CD14-positive monocyte (primary cell): ENCODE data around the gene FLOT2. TPM values are rescaled to one million over a fixed set of nuclear protein-coding genes. Genes with fewer than 3 reads are reported as not detected.
A peak's percentile ranks its signal among the peaks of the same experiment; 100 is the strongest.

ENCODE experiments used
- DNase-seq, 3 donors: peaks; one replicate each; pipeline ENCODE4 v3.0.0-alpha.2; 2011 to 2022
- H2AFZ ChIP-seq: 2 replicates; pipeline ENCODE4 v1.6.0; 2012; ENCODE audit warnings: mild to moderate bottlenecking, low read depth, low read length, inconsistent platforms; ENCODE audit not compliant: insufficient read depth, poor library complexity, severe bottlenecking
- H3K27ac ChIP-seq, 2 donors: 1 replicate in 1 of 2; 2 replicates in 1 of 2; pipeline ENCODE4 v1.5.1; 2012 to 2013; ENCODE audit warnings: low read length in 2 of 2, control low read depth in 1 of 2, inconsistent platforms in 1 of 2, low read depth in 1 of 2, mild to moderate bottlenecking in 1 of 2
- H3K27me3 ChIP-seq, 2 donors: one replicate each; pipeline versions ENCODE4 v1.6.0 to v1.6.1; 2011 to 2013; ENCODE audit warnings: low read length in 2 of 2; ENCODE audit not compliant: control insufficient read depth in 2 of 2, insufficient read depth in 2 of 2
- H3K36me3 ChIP-seq, 2 donors: replicated peaks in 1 of 2; 1 replicate in 1 of 2; 2 replicates in 1 of 2; pipeline versions ENCODE4 v1.5.1 to v1.6.1; 2012 to 2013; ENCODE audit warnings: low read length in 2 of 2, control low read depth in 1 of 2, inconsistent platforms in 1 of 2, mild to moderate bottlenecking in 1 of 2; ENCODE audit not compliant: insufficient read depth in 2 of 2, control insufficient read depth in 1 of 2
- H3K4me1 ChIP-seq, 2 donors: 1 replicate in 1 of 2; 2 replicates in 1 of 2; pipeline versions ENCODE4 v1.5.1 to v1.6.1; 2012 to 2013; ENCODE audit warnings: low read length in 2 of 2, control low read depth in 1 of 2, inconsistent platforms in 1 of 2, mild to moderate bottlenecking in 1 of 2, moderate library complexity in 1 of 2; ENCODE audit not compliant: insufficient read depth in 2 of 2, control insufficient read depth in 1 of 2
- H3K4me2 ChIP-seq: replicated peaks from 2 replicates; pipeline ENCODE3; 2012; ENCODE audit warnings: low read length, moderate library complexity, mild to moderate bottlenecking; ENCODE audit not compliant: poor library complexity, severe bottlenecking; ENCODE audit errors: extremely low read depth
- H3K4me3 ChIP-seq, 3 experiments: fragments of 200-600 bp in 1 of 3; sonication (generic) in 1 of 3; replicated peaks in 1 of 3; 1 replicate in 2 of 3; 2 replicates in 1 of 3; pipeline ENCODE4 v1.5.1; 2011 to 2013; ENCODE audit warnings: low read length in 3 of 3, mild to moderate bottlenecking in 3 of 3, control low read depth in 2 of 3, low read depth in 2 of 3, inconsistent platforms in 1 of 3, moderate library complexity in 1 of 3
- H3K79me2 ChIP-seq: 2 replicates; pipeline ENCODE4 v1.6.0; 2012; ENCODE audit warnings: mild to moderate bottlenecking, control low read depth, inconsistent platforms, low read length, moderate library complexity; ENCODE audit not compliant: insufficient read depth
- H3K9ac ChIP-seq: 2 replicates; pipeline ENCODE4 v1.6.0; 2017; ENCODE audit warnings: low read length, mild to moderate bottlenecking; ENCODE audit not compliant: insufficient read depth, poor library complexity, severe bottlenecking
- H3K9me3 ChIP-seq, 2 donors: replicated peaks in 1 of 2; 1 replicate in 1 of 2; 2 replicates in 1 of 2; pipeline versions ENCODE4 v1.5.1 to v1.6.1; 2012 to 2013; ENCODE audit warnings: low read length in 2 of 2, control low read depth in 1 of 2; ENCODE audit not compliant: control insufficient read depth in 1 of 2, insufficient read depth in 1 of 2
- H4K20me1 ChIP-seq: 2 replicates; pipeline ENCODE4 v1.6.0; 2012; ENCODE audit warnings: mild to moderate bottlenecking, low read length, control low read depth, moderate library complexity; ENCODE audit not compliant: insufficient read depth
- H3K27ac Mint-ChIP-seq, 7 donors: one replicate each; pipeline ENCODE4 v1.8.0; 2020; ENCODE audit warnings: mild to moderate bottlenecking in 7 of 7, mixed read lengths in 7 of 7, moderate library complexity in 6 of 7, inconsistent platforms in 2 of 7
- H3K27me3 Mint-ChIP-seq, 3 donors: one replicate each; pipeline ENCODE4 v1.8.0; 2021 to 2022; ENCODE audit warnings: low read depth in 3 of 3, mild to moderate bottlenecking in 3 of 3, mixed read lengths in 3 of 3, moderate library complexity in 3 of 3, inconsistent platforms in 1 of 3
- H3K36me3 Mint-ChIP-seq, 2 donors: one replicate each; pipeline ENCODE4 v1.8.0; 2020; ENCODE audit warnings: mixed read lengths in 2 of 2, inconsistent platforms in 1 of 2, mild to moderate bottlenecking in 1 of 2
- H3K4me1 Mint-ChIP-seq: one replicate; pipeline ENCODE4 v1.8.0; 2020; ENCODE audit warnings: mild to moderate bottlenecking, mixed read lengths
- H3K4me3 Mint-ChIP-seq, 2 donors: one replicate each; pipeline ENCODE4 v1.8.0; 2020; ENCODE audit warnings: mild to moderate bottlenecking in 2 of 2, mixed read lengths in 2 of 2, moderate library complexity in 1 of 2
- H3K9me3 Mint-ChIP-seq, 7 donors: one replicate each; pipeline ENCODE4 v1.8.0; 2020 to 2022; ENCODE audit warnings: mixed read lengths in 7 of 7, mild to moderate bottlenecking in 6 of 7, moderate library complexity in 6 of 7, inconsistent platforms in 2 of 7
- CTCF ChIP-seq: fragments of 200-600 bp; IDR thresholded peaks from one replicate; pipeline ENCODE4 v1.8.0; 2022; ENCODE audit warnings: antibody characterized with exemption, mild to moderate bottlenecking
- WGBS: methylation state at CpG from one replicate; pipeline ENCODE4 v1.1.5; 2013; ENCODE audit warnings: missing lambda C conversion rate; ENCODE audit not compliant: insufficient coverage; 5-methylcytosine and 5-hydroxymethylcytosine counted together
- intact Hi-C, 2 donors: fragments of 100-400 bp; cut with micrococcal nuclease; formaldehyde crosslinking; loops; one replicate each; pipeline versions ENCODE4 v1.15.0 to v1.15.1; 2023
- polyA plus RNA-seq, 3 donors: library from polyadenylated mRNA; depleted of rRNA in 1 of 3; unstranded in 2 of 3; stranded (reverse) in 1 of 3; fragments of 300-500 nt in 2 of 3; fragments of >200 nt in 1 of 3; fragmentation: Illumina TruSeq in 2 of 3; gene quantifications; 1 replicate in 2 of 3; 2 replicates in 1 of 3; pipeline ENCODE4 v1.2.3, GENCODE V29; 2012 to 2021

FLOT2 gene
- polyA plus RNA-seq, 3 donors = 138 to 271 (median 244) TPM

- H3K36me3 ChIP-seq = peaks cover 66 to 79% of the 10 kb centered on the region in 2 donors
- H3K4me2 ChIP-seq = no peak overlapping the region
- peaks cover 11 to 22% of the 10 kb centered on the region in 2 donors for H3K4me1 ChIP-seq
These were observed 9.6 kb downstream of the FLOT2 start for GRCh38 chr17:28887871-28888471.

GRCh38 chr17:28885951-28886350 is 11.6 kb downstream of the FLOT2 start:
- Histone ChIP-seq H2AFZ (no peak overlapping the region), H3K36me3 (peaks cover 82 to 88% of the 10 kb centered on the region in 2 donors), H3K79me2 (peaks cover 51% of the 10 kb centered on the region), H3K4me1 (peaks cover 3 to 10% of the 10 kb centered on the region in 2 donors), H3K27ac (peak overlapping the region in 1 of 2 donors; percentile 26), H4K20me1 (peaks cover 99% of the 10 kb centered on the region), H3K27me3 (no peaks in the 10 kb centered on the region), H3K9me3 (no peaks in the 10 kb centered on the region), H3K4me3 (no peak overlapping the region), H3K9ac (no peak overlapping the region), H3K4me2 (no peak overlapping the region)
- intact Hi-C loops = no loop called here
- Mint-ChIP-seq H3K27ac (peak overlapping the region in 1 of 7 donors; percentile 20), H3K4me3 (no peak overlapping the region), H3K9me3 (no peaks in the 10 kb centered on the region), H3K4me1 (peaks cover 9% of the 10 kb centered on the region), H3K27me3 (peaks cover 0 to 2% (median 0%) of the 10 kb centered on the region in 3 donors), H3K36me3 (peaks cover 68 to 93% of the 10 kb centered on the region in 2 donors)
- DNase-seq = no peak
- no peak for TF ChIP-seq CTCF
- 100% methylated on average over 2 of the region's 10 CpGs for WGBS

More at GRCh38 chr17:28887871-28888471, 9.6 kb downstream of the FLOT2 start:
- no peak overlapping the region for H3K4me3 ChIP-seq
- peaks cover 0 to 2% (median 2%) of the 10 kb centered on the region in 3 donors for H3K27me3 Mint-ChIP-seq
- 100% methylated on average over 3 of the region's 12 CpGs for WGBS
- H3K27ac ChIP-seq = peak overlapping the region in 1 of 2 donors; percentile 22
- peak in 1 of 3 donors; percentile 20 for DNase-seq
- H3K9me3 ChIP-seq = no peaks in the 10 kb centered on the region
- no peak overlapping the region for H3K9ac ChIP-seq
- H3K27ac Mint-ChIP-seq = no peak overlapping the region
- no peak overlapping the region for H3K4me3 Mint-ChIP-seq
- peaks cover 100% of the 10 kb centered on the region for H4K20me1 ChIP-seq
- peaks cover 26% of the 10 kb centered on the region for H3K4me1 Mint-ChIP-seq
- H3K36me3 Mint-ChIP-seq = peaks cover 58 to 90% of the 10 kb centered on the region in 2 donors
- no peak for TF ChIP-seq CTCF
- no peaks in the 10 kb centered on the region for H3K27me3 ChIP-seq
- peaks cover 71% of the 10 kb centered on the region for H3K79me2 ChIP-seq
- H2AFZ ChIP-seq = no peak overlapping the region
- intact Hi-C loops = no loop called here
- H3K9me3 Mint-ChIP-seq = no peaks in the 10 kb centered on the region
